NCI-H1048 (cell line): Measurements from ENCODE around the gene GPRC5A.

Experiments
- DNase-seq: peaks from one replicate; lab custom pipeline; 2025; lab: John Stamatoyannopoulos, UW

GPRC5A gene

DNA sequence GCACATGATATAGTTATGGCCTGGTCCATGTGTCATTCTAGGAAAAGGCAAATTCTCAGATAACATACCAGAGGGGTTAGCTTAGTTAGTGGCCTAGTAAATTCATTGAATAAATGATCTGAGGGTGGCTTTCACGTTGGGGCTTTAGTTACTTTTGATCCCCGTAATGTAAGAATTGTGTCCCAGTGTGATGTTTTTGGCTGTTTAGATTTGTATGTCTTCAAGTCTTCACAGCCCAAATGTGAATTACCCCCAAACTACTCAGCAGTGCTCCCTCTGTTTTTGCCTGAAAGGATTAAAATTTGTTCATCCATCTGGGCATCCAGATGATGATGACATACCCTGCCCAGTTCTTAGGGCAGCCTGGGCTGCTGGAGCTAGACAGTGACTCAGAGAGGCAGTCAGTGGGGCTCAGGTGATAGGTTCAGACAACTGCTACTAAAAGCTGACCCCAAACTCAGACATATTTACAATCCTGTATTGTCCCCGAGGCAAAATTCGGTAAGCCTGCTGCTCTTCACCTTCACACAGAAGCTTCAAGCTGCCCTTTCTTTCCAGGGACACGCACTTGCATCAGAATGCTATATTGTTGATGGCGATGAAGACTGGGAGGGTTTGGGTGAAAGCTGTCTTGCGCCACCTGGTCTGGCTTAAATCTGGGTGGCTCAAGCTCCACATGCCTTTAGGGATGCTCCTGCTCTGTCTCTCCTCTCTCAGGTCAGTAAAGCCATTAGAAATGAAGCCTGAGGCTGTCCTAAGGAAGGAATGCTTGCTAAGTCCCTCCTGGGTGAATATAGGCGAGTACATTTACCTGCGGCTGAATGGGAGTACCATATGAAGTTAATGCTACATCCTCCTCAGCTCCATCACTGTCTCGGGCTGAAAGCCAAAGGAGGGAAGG, 50.3 kb downstream of the GPRC5A start:
- DNase-seq: no peak

DNA sequence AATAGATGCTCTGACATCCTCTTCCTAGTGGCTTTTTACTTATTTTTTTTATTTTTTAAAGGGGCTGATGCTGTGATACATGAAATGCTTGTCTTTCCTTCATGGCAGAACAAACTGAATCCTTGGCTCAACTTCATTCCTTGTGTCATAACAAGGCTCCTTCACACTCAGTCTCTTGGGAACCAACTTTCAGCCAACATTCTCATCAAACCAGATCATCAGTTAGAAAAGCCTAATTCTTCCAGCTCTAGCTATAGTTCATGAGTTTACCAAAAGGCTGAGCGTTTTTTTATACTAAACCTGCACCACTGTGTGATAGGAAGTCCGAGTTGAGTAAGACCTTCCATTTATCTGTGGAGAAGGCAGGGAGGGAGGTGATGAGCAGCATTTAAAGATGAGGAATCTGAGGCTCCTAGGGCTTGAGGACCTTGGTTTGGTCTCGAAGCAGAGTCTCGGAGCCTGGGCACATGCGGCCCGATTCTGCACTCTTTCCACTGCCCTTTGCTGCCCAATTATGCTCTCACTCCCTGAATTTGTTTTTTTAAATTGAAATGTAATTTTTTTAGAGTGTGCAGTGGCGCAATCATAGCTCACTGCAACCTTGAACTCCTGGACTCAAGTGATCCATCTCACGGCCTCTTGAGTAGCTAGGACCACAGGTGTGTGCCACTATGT, 52.4 kb downstream of the GPRC5A start:
- DNase-seq: no peak

DNA sequence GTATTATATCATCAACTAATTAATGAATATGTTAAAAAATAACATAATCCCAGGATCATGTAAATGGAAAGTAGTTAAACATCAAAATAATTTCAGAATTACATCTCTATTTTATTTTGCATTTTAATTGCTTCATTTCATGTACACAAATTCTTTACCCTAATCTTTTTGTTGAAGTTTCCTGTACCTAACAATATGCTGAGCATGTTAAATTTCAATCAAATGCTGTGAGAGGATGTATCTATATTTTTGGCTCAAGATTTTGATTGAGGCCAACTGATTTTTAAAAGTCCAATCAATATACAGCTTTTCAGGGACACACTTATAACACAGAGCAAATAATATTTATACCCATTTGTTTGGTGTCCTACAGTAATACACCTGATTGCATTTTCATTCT, 54.2 kb downstream of the GPRC5A start:
- DNase-seq: no peak

DNA sequence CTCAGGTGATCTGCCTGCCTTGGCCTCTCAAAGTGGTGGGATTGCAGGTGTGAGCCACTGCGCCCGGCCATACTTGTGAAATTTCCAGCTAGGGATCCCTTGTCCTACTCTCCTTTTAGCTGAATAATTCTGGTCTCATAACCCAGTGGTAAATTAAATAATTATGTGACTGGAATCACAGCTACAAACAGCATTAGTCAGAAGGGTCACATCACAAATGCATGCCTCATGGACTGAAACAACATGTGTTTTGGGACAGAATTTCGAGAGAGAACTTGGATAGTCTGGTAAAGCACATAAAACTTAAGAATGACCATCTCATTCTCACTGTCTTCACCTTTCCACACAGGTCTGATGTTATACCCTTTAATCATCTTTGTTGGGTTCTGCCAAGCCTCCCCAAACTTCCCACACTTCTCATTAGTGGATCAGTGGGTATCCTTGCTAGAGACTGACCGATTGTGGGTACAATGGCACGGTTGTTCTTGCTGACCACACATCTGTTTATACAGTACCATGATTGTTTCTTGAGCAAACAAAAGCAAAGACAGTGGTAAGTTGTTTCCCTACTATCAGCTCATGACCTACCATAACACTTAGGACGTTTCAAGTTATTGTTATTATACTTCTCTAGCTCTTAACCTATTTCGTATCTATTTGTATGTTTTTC, 55.5 kb downstream of the GPRC5A start:
- DNase-seq: no peak

DNA sequence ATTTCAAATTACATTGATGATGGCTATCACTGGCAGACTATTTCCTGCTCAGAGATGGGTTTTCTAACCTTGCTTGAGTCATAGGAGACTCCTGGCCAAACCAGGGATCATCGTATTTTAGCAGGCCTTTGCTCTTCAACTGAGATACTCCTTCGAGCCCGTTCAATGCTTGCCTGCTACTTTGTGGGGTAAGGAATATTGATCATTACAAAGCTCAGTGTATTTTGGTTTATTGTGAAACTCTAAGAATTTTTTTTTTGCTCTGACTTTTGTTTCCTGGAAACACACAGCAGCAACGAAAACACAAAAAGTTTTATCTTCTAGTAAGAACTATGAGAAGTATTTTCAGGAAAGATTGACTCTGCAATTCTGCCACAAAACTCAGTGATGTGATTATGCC, 56.5 kb downstream of the GPRC5A start:
- DNase-seq: no peak

DNA sequence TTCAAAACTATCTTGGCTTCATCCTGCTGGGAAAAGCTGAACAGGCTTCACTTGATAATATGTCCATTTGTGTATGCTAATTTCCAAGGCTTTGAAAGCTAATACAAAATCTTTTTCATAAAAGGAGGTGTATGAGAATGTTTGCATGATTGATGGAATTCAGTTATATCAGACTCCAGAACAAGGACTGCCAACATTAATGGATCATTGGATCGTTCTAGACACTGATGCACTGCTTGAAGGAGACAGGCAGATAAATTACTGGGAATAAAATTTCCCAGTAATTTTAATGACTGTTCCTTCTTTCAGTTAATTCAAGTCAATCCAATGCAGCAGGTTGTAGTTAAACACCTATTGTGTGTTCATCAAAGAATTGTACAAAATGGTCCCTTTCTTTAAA, 60.1 kb downstream of the GPRC5A start:
- DNase-seq: no peak

DNA sequence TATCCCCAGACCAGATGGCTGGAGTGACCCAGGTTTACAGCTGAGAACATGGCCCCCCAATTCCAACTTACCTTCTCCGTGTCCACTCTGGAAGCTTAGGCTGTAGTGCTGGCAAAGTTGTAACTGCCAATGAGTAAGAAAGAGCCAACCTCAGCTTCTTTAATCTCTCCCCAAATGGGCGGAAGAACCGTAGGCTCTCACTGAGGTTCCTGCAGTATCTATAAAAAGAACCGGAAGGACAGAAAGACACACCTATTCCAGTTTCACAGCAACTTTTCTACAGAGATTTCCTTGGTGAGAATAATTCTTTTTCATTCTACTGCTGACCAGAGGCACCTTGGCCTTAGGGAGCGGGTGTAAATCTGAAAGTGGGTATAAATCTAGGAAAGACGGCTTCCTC, 60.7 kb downstream of the GPRC5A start, which contains the start of gene GPRC5D:
GPRC5D (minus strand) TSS at position 135 of the 400 bp plus-strand sequence. CDS start 1,786 bp downstream, outside the sequence.
- no peak for DNase-seq

DNA sequence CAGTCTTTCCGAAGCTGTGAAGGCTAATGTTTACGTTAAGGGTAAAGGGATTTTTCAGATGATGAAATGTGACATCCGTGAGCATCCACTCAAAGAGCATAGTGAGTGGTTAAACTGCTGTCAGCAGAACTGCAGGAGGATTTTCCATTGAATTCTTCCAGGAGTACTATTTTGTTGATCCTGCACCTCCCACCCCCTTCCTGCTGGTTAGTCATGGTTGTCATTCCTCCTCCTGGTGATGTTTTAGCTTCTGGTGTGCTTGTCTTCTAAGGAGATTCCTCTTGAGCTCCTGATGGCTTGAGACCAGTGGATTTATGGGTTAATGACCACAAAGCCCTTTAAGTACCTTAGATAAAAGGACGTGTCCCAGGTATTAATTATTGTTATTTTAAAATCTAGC, 63.0 kb downstream of the GPRC5A start:
- no peak for DNase-seq

DNA sequence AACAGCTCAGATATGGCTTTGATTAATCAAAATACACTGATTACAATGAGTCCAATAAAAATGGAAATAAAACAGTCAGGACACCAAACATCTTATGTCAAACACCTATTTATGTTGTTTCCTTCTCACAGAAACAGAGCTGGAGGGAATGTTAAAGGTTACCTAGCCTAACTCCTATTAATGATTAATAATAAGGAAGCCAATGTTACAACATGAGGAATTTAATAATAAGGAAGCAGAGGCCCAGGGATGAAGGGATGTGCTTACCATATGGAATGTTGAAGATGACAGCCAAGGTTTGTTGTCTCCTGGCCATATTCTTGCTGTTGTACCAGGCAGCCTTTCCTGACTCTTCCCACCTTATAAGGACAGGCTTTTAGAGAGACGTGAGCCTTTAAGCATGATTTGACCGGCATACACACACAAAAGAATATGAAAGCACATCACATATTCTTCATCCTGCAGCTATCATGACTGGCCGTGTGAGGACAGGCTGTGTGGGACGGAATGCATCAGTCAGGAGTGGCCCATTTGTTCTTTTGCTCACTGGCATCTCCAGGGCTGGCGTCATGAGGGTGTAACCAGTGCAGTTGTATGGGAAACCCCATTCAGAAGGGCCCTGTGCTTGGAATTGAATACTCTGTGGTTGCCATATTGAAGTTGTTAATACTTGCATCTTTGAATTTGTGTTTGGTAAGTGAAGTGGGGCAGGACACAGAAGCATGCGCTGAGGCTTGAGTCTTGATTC, 63.7 kb downstream of the GPRC5A start:
- DNase-seq: no peak

DNA sequence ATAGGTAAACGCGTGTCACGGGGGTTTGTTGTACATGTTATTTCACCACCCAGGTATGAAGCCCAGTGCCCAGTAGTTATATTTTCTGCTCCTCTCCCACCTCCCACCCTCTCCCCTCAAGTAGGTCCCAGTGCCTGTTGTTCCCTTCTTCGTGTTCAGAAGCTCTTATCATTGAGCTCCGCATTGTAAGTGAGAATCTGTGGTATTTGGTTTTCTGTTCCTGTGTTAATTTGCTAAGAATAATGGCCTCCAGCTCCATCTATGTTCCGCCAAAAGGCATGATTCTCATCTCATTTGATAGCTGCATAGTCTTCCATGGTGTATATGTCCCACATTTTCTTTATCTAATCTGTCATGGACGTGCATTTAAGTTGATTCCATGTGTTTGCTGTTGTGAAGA, 67.5 kb downstream of the GPRC5A start:
- DNase-seq: no peak

DNA sequence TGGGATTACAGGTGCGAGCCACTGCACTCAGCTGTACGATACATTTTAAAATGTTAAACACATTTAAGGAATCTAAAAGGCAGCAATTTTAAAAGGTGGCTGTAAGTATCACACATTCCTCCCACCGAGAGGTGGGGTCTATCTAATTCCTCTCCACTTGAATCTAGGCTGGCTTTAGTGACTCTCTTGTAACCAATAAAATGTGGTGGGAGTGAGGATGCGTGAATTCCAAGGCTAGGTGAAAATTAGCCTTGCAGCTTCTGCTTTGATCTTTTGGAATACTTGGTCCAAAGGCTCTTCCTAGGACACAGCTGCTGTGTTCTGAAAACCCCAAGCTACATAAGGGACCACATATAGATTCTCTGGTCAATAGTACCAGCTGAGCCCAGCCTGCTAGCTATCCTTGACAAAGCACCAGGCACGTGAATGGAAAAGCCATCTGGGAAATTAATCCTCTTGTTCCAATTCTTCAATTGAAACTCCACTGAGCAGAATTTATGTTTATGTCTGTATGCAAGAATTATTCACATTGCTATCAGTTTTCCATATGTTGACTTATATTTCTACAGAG, 69.4 kb downstream of the GPRC5A start:
- no peak for DNase-seq

DNA sequence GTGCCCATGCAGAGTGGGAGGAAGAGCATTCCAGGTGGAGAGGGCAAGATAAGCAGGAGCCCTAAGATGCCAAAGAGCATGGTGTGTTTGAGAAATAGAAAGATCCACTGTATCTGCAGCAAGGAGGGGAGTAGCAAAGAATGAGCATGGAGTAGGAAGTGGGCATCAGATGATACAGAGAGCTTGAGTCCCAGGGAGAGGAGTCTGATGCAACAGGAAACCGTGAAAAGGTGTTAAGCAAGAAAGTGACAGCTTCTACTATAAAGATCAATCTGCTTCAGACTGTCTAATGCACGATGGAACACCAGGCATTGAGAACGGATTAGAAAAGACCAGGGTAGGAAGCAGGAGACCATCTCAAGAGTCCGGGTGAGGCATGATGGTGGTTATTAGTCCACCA, 72.9 kb downstream of the GPRC5A start:
- DNase-seq: no peak

DNA sequence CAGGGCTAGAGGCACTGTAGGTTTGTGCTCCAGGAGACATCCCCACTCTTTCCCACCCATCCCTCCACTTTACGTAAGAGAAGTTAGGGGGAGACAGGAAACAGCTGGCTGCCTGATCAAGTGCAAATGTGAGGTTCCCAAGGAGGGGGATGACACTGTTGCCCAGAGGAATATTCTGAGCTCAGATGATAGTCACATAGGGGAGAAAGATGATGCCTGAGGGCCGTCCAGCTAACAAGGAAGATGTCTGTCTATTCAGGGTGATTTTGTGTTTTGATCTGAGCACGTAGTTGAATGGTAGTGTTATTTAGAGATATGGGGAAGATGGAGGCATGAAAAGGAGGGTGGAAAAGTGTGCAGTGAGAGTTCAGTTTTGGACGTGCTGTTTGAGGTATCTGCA, 74.5 kb downstream of the GPRC5A start:
- no peak for DNase-seq
